GM18505 (cell line): ENCODE data around the gene IP6K3.

Source experiments
- ATAC-seq: cut with Tn5 transposase; IDR thresholded peaks from one replicate; pipeline ENCODE4 v1.9.1; 2021; ENCODE audit not compliant: unreplicated experiment
- POLR2A ChIP-seq: IDR thresholded peaks from 4 replicates; pipeline ENCODE4 v1.6.1; 2011; ENCODE audit warnings: borderline replicate concordance; ENCODE audit not compliant: insufficient read depth, insufficient read length; ENCODE audit errors: extremely low read depth

IP6K3 gene

DNA sequence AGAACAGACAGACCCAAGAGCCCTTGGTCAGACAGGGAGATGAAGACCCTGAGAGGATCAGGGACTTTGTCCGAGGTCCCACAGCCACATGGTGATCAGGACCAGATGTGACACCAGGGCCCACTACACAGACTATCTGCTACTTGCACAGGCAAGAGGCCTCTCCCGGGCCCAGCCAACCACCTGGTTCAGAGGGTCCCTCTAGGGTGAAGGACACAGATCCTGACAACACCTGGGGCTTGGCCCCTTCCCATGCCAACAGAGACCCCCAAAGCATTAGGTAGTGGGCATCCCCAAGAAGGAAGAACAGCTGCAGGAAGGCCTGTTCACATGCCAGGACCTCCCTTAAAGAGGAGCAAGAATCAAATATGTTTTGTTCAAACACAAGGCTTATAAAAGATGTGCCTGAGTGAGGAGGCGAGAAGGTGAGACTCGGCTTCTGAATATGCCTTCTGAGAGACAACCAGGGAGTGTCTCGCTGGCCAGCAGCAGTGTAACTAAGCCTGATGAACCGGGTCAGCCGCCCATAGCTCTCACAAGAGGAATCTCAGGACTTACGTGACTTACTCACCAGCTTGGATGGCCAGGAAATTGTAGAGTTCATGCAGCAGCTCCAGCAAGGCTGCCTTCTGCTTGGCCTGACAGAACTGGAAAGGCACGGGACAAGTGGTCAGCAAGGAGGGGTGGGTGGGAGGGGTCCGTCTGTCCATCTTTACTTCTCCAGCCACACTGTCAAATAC lies 37.2 kb upstream of the IP6K3 start:
- ATAC-seq, result no peak
- TF ChIP-seq POLR2A, result no peak

GRCh38 chr6:33782561-33782960 lies 35.9 kb upstream of the IP6K3 start:
- no peak for TF ChIP-seq POLR2A
- ATAC-seq, result no peak

DNA sequence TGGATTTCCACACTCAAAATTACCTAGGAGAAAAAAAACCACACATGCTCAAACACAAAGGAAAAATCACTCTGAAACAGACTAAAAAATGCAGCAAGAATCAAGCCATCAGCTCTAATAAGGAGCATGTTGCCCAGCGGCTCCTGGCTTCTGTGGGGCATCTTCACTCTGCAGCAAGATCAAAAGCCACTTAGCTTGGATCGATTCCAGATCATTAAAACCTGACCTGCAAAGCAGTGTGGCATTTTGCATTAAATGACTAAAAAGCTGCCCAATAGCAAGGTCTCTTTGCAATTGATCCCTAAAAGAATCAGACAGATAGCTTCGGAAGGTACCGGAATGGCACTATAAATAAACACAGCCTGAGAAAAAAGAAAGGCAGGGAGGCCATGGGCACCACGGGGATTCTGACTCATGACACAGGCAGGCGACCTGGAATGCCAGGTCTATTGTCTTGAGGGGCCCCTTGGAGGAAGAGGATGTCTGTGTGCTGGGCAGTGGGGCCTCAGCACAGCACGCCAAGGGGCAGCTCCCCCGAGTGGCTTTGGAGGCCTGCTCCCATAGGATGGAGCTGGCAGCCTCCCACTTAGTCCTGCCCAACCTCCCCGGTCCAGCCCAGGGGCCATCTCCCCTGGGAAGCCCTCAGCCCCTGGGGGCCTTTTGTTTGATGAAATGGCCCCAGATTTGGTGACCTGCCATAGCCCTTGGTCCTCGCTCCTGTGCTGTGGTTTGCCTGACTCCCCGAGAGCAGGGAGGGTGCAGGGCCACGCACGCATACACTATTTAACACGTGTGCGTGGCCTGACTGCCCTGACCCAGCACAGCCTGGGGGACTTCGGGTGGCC lies 34.6 kb upstream of the IP6K3 start:
- no peak for TF ChIP-seq POLR2A
- ATAC-seq, result no peak

DNA sequence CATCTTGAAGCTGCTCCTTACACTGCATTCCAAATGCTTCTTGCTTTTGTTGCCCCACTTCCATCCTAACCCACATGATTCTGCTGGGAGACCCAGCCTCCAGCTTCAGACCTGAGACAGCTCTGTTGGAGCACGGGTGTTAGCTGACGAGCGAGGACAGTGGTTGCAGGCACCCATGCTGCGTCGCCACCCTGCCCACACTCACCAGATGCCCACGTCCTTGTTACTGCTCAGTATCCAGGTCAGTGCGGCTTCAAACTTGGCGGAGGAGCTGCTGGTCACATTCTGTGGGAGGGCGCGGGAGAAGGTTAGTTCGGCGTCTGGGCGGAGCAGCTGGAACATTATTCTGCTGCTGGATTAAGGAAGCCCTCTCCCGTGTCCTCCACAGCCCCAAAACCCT lies 33.2 kb upstream of the IP6K3 start:
- TF ChIP-seq POLR2A, result no peak

GRCh38 chr6:33779290-33779689 lies 32.6 kb upstream of the IP6K3 start:
- no peak for TF ChIP-seq POLR2A
- no peak for ATAC-seq

More for the DNA sequence above, 33.2 kb upstream of the IP6K3 start:
- ATAC-seq, result no peak

GRCh38 chr6:33778444-33779121 lies 31.9 kb upstream of the IP6K3 start:
- TF ChIP-seq POLR2A, result no peak
- no peak for ATAC-seq

DNA sequence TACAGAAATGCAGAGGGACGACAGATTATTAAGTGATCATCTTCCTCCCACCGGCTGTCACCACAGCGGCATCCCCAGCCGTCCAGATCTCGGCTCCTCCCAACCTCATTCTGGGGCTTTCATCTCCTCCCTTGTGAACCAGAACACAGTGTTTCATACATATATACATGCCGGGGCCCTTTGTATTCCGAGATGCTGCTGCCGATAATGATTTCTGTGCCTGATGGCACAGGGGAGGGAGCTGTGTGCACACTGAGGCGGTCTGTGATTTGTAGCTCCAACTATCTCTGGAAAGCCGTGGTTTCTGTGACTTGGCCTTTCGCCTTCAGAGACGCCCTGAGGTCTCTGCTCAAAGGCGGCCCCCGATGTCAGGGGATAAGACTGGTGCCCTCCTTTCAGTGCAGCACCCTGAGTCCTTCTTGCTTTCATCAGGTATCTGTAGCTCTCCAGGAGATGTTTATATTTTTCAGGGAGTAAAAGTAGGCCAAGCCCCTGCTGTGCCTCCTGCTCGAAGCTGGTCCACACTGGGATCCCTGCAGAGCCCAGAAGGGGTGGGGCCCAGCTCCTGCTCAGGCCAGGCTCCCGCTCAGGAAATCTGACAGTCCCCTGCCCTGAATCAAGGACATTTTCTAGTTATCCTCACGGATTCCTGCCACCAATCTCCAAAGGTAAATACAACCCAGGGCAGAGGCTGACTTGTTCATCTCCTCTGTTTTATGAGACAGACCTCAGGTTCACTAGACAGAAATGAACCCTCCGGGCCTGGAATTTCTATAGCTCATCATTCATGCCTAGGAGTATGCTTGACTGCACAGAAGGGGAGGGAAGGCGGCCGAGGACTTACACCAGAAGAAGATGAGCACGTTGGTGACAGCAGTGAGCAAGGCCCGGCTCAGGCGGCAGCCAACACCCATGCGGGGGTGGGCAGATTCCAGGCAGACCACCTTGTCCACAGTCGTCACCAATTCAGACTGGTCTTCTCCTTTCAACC lies 31.0 kb upstream of the IP6K3 start:
- no peak for ATAC-seq
- no peak for TF ChIP-seq POLR2A

DNA sequence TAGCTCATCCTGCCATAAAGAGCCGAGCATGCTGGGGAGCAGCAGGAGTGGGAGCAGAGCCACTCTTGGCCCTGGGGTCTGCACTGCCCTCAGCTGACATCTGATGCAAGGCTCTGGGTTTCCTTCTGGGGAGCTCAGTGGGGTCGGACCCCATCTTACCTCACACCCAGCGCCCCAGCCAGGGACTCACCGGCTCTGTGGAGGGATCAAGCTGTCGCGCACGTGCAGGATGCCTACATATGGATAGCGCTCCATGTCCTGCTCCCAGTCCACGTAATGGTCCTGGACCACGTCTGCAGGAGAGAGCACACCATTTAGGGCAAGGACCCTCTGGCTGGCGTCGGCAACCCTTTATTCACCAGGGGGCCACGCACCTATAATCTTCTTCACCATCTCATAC lies 30.1 kb upstream of the IP6K3 start:
- ATAC-seq, result no peak
- no peak for TF ChIP-seq POLR2A

- TF ChIP-seq POLR2A, result no peak
- ATAC-seq, result no peak
Observed at GRCh38 chr6:33776186-33776585, 29.5 kb upstream of the IP6K3 start.

DNA sequence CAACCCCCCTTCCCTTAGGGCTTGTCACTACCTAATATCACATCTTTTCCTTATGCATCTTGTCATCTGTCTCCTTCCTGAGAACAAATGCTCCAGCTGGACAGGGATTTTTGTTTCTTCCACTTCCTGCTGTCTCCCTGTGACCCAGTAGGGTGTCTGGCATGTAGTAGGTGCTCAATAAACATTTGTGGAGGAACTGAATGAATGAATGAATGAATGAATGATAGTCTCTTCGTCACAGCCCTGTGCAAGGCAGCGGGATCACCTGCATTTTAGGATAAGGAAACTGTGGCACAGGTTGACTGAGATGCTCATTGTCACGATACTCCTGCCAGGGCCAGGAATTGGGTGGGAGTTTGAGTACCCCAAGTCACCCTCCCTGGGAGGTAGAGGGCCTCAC lies 28.1 kb upstream of the IP6K3 start:
- ATAC-seq, result no peak
- TF ChIP-seq POLR2A, result no peak

DNA sequence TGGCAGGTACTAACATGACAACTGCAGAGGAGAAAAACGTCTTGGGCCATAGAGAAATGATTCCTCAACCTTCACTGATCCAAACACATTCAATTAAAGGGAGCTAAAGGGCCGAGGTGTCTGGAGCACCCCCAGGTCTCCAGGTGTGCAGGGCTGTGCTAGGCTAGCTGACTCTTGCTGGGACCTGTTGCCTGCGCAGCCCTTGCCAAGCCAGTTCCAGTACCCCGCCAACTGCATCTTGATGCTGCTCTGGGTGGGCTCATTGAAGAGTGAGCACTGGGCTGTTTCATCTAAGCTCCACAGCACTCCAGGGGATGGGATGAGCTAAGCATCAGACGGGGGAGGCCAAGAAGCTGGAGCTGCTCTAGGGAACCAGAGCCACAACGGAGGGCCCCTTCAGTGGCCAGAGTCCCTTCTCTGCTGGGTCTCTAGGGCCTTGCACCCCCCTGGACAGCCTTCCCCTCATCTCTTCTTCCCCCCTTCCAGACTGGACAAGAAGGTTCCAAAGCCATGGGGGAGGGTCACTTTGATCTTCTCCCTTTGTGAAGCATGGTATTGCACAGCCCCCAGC lies 26.3 kb upstream of the IP6K3 start:
- no peak for TF ChIP-seq POLR2A
- no peak for ATAC-seq
